ENCODE measurements around the gene RBM7. TPM values are rescaled to one million over a fixed set of nuclear protein-coding genes. Genes with fewer than 3 reads are reported as not detected.

The RBM7 gene
- total RNA-seq, 4 donors from 2014 or later: 20.8 to 30.1 (median 23.7) TPM

GRCh38 chr11:114430290-114430689, 29.8 kb downstream of the RBM7 start:
- TF ChIP-seq CTCF (IDR thresholded peaks at IDR 0.05): no peak
- TF ChIP-seq POLR2A (IDR thresholded peaks at IDR 0.05): no peak
- H3K4me1 ChIP-seq: no peaks in the 10 kb centered on the region
- no peak for DNase-seq
- no peaks in the 10 kb centered on the region for H3K9me3 ChIP-seq
- H3K4me3 ChIP-seq (replicated peaks in 1 of 3): no peak overlapping the region
- H3K27me3 ChIP-seq: no peaks in the 10 kb centered on the region
- H3K27ac ChIP-seq: no peak overlapping the region
- intact Hi-C loops (cut with DNase I): no loop called here
- no peaks in the 10 kb centered on the region for H3K36me3 ChIP-seq

GRCh38 chr11:114432893-114433292, 32.4 kb downstream of the RBM7 start:
- WGBS, 2 donors: 90 to 94% methylated on average over 3 of the region's 3 CpGs
- intact Hi-C loops (cut with DNase I): no loop called here

GRCh38 chr11:114433376-114433775, 32.9 kb downstream of the RBM7 start:
- 78 to 85% methylated on average over 4 of the region's 4 CpGs for WGBS, 2 donors
- H3K27me3 ChIP-seq: no peaks in the 10 kb centered on the region
- H3K9me3 ChIP-seq: no peaks in the 10 kb centered on the region
- no peak for TF ChIP-seq CTCF (IDR thresholded peaks at IDR 0.05)
- no peak for TF ChIP-seq POLR2A (IDR thresholded peaks at IDR 0.05)
- intact Hi-C loops (cut with DNase I): no loop called here
- no peak overlapping the region for H3K4me3 ChIP-seq (replicated peaks in 1 of 3)
- no peak overlapping the region for H3K27ac ChIP-seq
- peaks cover 0 to under 1% of the 10 kb centered on the region in 2 donors for H3K4me1 ChIP-seq
- no peaks in the 10 kb centered on the region for H3K36me3 ChIP-seq
- no peak for DNase-seq

More at GRCh38 chr11:114432893-114433292, 32.4 kb downstream of the RBM7 start:
- Histone ChIP-seq H3K27ac (no peak overlapping the region), H3K4me3 (replicated peaks in 1 of 3) (no peak overlapping the region), H3K27me3 (no peaks in the 10 kb centered on the region), H3K36me3 (no peaks in the 10 kb centered on the region), H3K9me3 (no peaks in the 10 kb centered on the region), H3K4me1 (no peaks in the 10 kb centered on the region)
- no peak for DNase-seq
- TF ChIP-seq CTCF (IDR thresholded peaks at IDR 0.05) (no peak), POLR2A (IDR thresholded peaks at IDR 0.05) (no peak)

- TF ChIP-seq CTCF (IDR thresholded peaks at IDR 0.05) (no peak), POLR2A (IDR thresholded peaks at IDR 0.05) (no peak)
- no peaks in the 10 kb centered on the region for H3K36me3 ChIP-seq
- no peak overlapping the region for H3K4me3 ChIP-seq (replicated peaks in 1 of 3)
- intact Hi-C loops (cut with DNase I): no loop called here
- no peak for DNase-seq
- no peaks in the 10 kb centered on the region for H3K9me3 ChIP-seq
- no peak overlapping the region for H3K27ac ChIP-seq
- H3K4me1 ChIP-seq: peaks cover 12 to 19% of the 10 kb centered on the region in 2 donors
- WGBS, 2 donors: 52 to 56% methylated on average over 6 of the region's 6 CpGs
- H3K27me3 ChIP-seq: no peaks in the 10 kb centered on the region
Measured at GRCh38 chr11:114438303-114438702, 37.8 kb downstream of the RBM7 start.

GRCh38 chr11:114439229-114440120, 39.0 kb downstream of the RBM7 start, which contains the start of gene REXO2:
TSS of gene REXO2 (plus strand) at chr11:114439467. CDS start at chr11:114439529, 62 bp downstream.
- peak within 1 kb of the TSS in 2 of 3 donors; percentile 50 to 76 for H3K27ac ChIP-seq
- peak within 1 kb of the TSS; percentile 61 to 95 (median 77) for H3K4me3 ChIP-seq (replicated peaks in 1 of 3)
- no peaks in the 10 kb centered on the region for H3K27me3 ChIP-seq
- WGBS, 2 donors: 0% methylated on average over 17 to 49 of the region's 64 CpGs
- TF ChIP-seq CTCF (IDR thresholded peaks at IDR 0.05): peak in 3 of 6 experiments; percentile 9 to 34 (median 30)
- TF ChIP-seq POLR2A (IDR thresholded peaks at IDR 0.05): peak in 1 of 2 donors; percentile 81
- DNase-seq: peak; percentile 97
- H3K4me1 ChIP-seq: peaks cover 12 to 19% of the 10 kb centered on the region in 2 donors
- intact Hi-C loops (cut with DNase I): no loop called here
- no peaks in the 10 kb centered on the region for H3K36me3 ChIP-seq
- no peaks in the 10 kb centered on the region for H3K9me3 ChIP-seq

All from thyroid gland (tissue), 4 donors.